Upper lobe of left lung (tissue), 6 donors: ENCODE data around the gene MCM3AP. TPM values are rescaled to one million over a fixed set of nuclear protein-coding genes. Genes with fewer than 3 reads are reported as not detected.
A peak's percentile ranks its signal among the peaks of the same experiment; 100 is the strongest.

Experiments used
- ATAC-seq, 2 donors: fragments of 200-7000 bp; cut with Tn5 transposase; one replicate each; pipeline ENCODE4 v1.9.1; 2022; ENCODE audit warnings: mild to moderate bottlenecking in 2 of 2, moderate library complexity in 2 of 2; ENCODE audit not compliant: low FRiP score in 2 of 2
- DNase-seq, 2 donors: peaks; one replicate each; pipeline ENCODE4 v3.0.0-alpha.2; 2019 to 2020
- H3K27ac ChIP-seq, 4 donors: fragments of 200-600 bp; sonication (generic); one replicate each; pipeline ENCODE4 v1.5.1; 2016 to 2019
- H3K27me3 ChIP-seq, 4 donors: fragments of 200-600 bp; sonication (generic); one replicate each; pipeline ENCODE4 v1.5.1; 2017 to 2019
- H3K36me3 ChIP-seq, 4 donors: fragments of 200-600 bp; sonication (generic); one replicate each; pipeline ENCODE4 v1.5.1; 2016 to 2019
- H3K4me1 ChIP-seq, 4 donors: fragments of 200-600 bp; sonication (generic); one replicate each; pipeline ENCODE4 v1.5.1; 2018 to 2019
- H3K4me3 ChIP-seq, 4 donors: fragments of 200-600 bp; sonication (generic); one replicate each; pipeline ENCODE4 v1.5.1; 2017 to 2019; ENCODE audit warnings: mild to moderate bottlenecking in 2 of 4, moderate library complexity in 1 of 4
- H3K9me3 ChIP-seq, 4 donors: fragments of 200-600 bp; sonication (generic); one replicate each; pipeline ENCODE4 v1.5.1; 2018 to 2019
- EP300 ChIP-seq, 4 donors: sonication (generic); formaldehyde crosslinking; IDR thresholded peaks; one replicate each; pipeline ENCODE4 v1.5.1; 2017; ENCODE audit warnings: antibody characterized with exemption in 4 of 4, control low read depth in 2 of 4
- POLR2A ChIP-seq, 4 donors: fragments of 450-650 bp; IDR thresholded peaks; one replicate each; pipeline ENCODE4 v1.5.1; 2016 to 2017; ENCODE audit warnings: antibody characterized with exemption in 4 of 4, mild to moderate bottlenecking in 2 of 4
- POLR2AphosphoS5 ChIP-seq, 2 donors: sonication (generic); formaldehyde crosslinking; IDR thresholded peaks; one replicate each; pipeline ENCODE4 v1.5.1; 2017; ENCODE audit warnings: antibody characterized with exemption in 2 of 2
- WGBS, 2 donors: methylation state at CpG; one replicate each; pipeline ENCODE4 v1.1.5; 2017 to 2018; 5-methylcytosine and 5-hydroxymethylcytosine counted together
- total RNA-seq, 6 donors: library from RNA; depleted of rRNA in 4 of 6; stranded (reverse); fragments of >200 nt in 4 of 6; gene quantifications; one replicate each; pipeline versions ENCODE4 v1.1.0 to v1.2.1, GENCODE V29; 2016 to 2021
- TF ChIP-seq, protein P1 (sequence below), 6 experiments: fragments of 450-650 bp in 4 of 6; fragments of 200-600 bp in 2 of 6; sonication (generic) in 2 of 6; IDR thresholded peaks; one replicate each; pipeline ENCODE4 v1.5.1; 2016 to 2019; ENCODE audit warnings: antibody characterized with exemption in 6 of 6
- donor health status: DM: no; HTN: no; CAD: no; lungs with moderate emphysema.
- donor health status: DM: no; HTN: yes; CAD: no; lungs with severe emphysema.

Gene MCM3AP
- 100 to 1,000 TPM in 2 of 6 donors, 10 to 100 TPM in 4; 93.3 to 226 (median 98.4) TPM for total RNA-seq

- Histone ChIP-seq H3K4me1 (peaks cover 49 to 56% (median 53%) of the 10 kb centered on the region in 4 donors), H3K36me3 (peaks cover 0 to 25% (median 8%) of the 10 kb centered on the region in 4 donors), H3K4me3 (peak within 1 kb of the TSS; percentile 74 to 99 (median 93)), H3K9me3 (no peaks in the 10 kb centered on the region), H3K27ac (peak within 1 kb of the TSS; percentile 93 to 96 (median 95)), H3K27me3 (no peaks in the 10 kb centered on the region)
- no peak for ATAC-seq
- TF ChIP-seq POLR2A (IDR thresholded peaks at IDR 0.05) (no peak), EP300 (IDR thresholded peaks at IDR 0.05) (no peak), POLR2AphosphoS5 (IDR thresholded peaks at IDR 0.05) (no peak)
- TF ChIP-seq, protein P1, sequence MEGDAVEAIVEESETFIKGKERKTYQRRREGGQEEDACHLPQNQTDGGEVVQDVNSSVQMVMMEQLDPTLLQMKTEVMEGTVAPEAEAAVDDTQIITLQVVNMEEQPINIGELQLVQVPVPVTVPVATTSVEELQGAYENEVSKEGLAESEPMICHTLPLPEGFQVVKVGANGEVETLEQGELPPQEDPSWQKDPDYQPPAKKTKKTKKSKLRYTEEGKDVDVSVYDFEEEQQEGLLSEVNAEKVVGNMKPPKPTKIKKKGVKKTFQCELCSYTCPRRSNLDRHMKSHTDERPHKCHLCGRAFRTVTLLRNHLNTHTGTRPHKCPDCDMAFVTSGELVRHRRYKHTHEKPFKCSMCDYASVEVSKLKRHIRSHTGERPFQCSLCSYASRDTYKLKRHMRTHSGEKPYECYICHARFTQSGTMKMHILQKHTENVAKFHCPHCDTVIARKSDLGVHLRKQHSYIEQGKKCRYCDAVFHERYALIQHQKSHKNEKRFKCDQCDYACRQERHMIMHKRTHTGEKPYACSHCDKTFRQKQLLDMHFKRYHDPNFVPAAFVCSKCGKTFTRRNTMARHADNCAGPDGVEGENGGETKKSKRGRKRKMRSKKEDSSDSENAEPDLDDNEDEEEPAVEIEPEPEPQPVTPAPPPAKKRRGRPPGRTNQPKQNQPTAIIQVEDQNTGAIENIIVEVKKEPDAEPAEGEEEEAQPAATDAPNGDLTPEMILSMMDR (IDR thresholded peaks at IDR 0.05) = no peak
- WGBS, 2 donors = 32 to 36% methylated on average over 6 of the region's 6 CpGs
- no peak for DNase-seq
Observed at GRCh38 chr21:46285206-46285661, at the start of gene MCM3AP. MCM3AP (minus strand) TSS chr21:46285611; CDS start chr21:46285286, 325 bp downstream.

DNA sequence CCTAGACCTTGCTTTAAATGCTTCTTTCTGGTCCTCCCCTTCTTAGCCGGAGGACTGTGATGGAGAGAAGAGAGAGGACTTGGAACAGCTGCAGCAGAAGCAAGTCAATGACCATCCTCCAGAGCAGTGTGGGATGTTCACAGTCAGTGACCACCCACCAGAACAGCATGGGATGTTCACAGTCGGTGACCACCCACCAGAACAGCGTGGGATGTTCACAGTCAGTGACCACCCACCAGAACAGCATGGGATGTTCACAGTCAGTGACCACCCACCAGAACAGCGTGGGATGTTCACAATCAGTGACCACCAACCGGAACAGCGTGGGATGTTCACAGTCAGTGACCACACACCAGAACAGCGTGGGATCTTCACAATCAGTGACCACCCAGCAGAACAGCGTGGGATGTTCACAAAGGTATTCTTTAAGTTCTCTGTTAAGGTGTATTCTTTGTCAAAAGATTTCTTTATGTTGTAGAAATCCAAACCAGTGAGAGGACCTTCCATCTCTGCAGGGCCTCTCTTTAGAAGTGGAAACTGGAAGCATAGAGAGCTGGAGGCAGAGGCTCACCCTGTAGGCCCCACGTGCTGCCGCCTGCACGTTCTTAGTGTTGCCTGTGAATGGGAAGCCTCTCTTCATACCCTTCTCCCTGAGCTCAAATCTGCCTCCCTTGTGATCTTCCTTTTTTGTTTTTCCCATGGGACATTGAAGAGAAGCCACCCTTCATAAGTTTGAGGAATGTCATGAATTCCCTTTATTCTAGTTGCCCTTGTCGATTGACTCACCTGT lies 49.1 kb upstream of the MCM3AP start:
- H3K27ac ChIP-seq = no peak overlapping the region
- TF ChIP-seq POLR2A (IDR thresholded peaks at IDR 0.05) (no peak), EP300 (IDR thresholded peaks at IDR 0.05) (no peak), POLR2AphosphoS5 (IDR thresholded peaks at IDR 0.05) (no peak)
- TF ChIP-seq, protein P1 (IDR thresholded peaks at IDR 0.05) = no peak
- WGBS, 2 donors = 93 to 98% methylated on average over 10 to 12 of the region's 12 CpGs
- no peak for DNase-seq
- H3K36me3 ChIP-seq = peaks cover 6 to 71% (median 36%) of the 10 kb centered on the region in 4 donors
- H3K9me3 ChIP-seq = no peaks in the 10 kb centered on the region
- H3K4me1 ChIP-seq = no peaks in the 10 kb centered on the region
- H3K27me3 ChIP-seq = no peaks in the 10 kb centered on the region
- ATAC-seq = no peak
- H3K4me3 ChIP-seq = no peak overlapping the region

DNA sequence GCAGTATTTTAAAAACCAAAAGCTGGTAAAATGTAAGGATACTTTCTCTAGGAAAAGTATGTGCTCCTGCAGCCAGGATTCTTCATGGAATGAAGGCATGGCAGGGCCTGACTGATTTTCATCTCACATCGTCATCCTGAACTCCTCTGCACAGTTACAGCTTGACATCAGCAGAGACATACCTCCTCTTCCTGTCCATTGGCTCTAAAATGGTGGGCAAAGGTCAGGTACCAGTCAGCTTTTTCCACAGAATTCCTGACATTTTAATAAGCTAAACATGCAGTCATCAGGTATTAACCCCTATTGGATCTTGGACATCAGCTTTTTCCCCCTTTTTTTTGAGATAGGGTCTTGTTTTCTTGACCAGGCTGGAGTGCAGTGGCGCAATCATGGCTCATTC lies 44.4 kb upstream of the MCM3AP start:
- no peak for ATAC-seq
- DNase-seq = no peak
- Histone ChIP-seq H3K27me3 (no peaks in the 10 kb centered on the region), H3K27ac (no peak overlapping the region), H3K4me1 (peaks cover 6 to 10% (median 9%) of the 10 kb centered on the region in 4 donors), H3K36me3 (peaks cover 0 to 45% (median 14%) of the 10 kb centered on the region in 4 donors), H3K4me3 (no peak overlapping the region), H3K9me3 (no peaks in the 10 kb centered on the region)
- 94 to 96% methylated on average over 2 of the region's 2 CpGs for whole genome bisulfite sequencing, 2 donors
- TF ChIP-seq POLR2A (IDR thresholded peaks at IDR 0.05) = no peak
- TF ChIP-seq, protein P1 (IDR thresholded peaks at IDR 0.05) = no peak
- no peak for TF ChIP-seq POLR2AphosphoS5 (IDR thresholded peaks at IDR 0.05)
- TF ChIP-seq EP300 (IDR thresholded peaks at IDR 0.05) = no peak

DNA sequence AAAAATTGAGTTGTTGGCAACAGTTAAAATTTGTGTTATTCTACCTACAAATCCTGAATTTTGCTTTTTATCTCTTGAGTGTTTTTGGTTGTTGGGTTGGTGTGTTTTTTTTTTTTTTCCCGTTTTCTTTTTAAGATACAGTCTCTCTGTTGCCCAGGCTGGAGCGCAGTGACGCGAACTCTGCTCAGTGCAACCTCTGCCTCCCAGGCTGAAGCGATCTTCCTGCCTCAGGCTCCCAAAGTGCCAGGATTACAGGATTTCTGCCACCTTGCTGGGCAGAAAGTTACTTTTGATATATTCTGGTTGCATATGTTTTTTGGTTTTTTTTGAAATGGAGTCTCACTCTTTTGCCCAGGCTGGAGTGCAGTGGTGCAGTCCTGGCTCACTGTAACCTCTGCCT lies 42.7 kb upstream of the MCM3AP start:
- H3K9me3 ChIP-seq = no peaks in the 10 kb centered on the region
- 77 to 87% methylated on average over 5 of the region's 5 CpGs for WGBS, 2 donors
- H3K27me3 ChIP-seq = no peaks in the 10 kb centered on the region
- no peak for ATAC-seq
- no peak overlapping the region for H3K27ac ChIP-seq
- peaks cover 7 to 14% (median 11%) of the 10 kb centered on the region in 4 donors for H3K4me1 ChIP-seq
- H3K36me3 ChIP-seq = peaks cover 0 to 38% (median 8%) of the 10 kb centered on the region in 4 donors
- no peak overlapping the region for H3K4me3 ChIP-seq
- no peak for DNase-seq
- TF ChIP-seq EP300 (IDR thresholded peaks at IDR 0.05) (no peak), POLR2A (IDR thresholded peaks at IDR 0.05) (no peak), POLR2AphosphoS5 (IDR thresholded peaks at IDR 0.05) (no peak)
- TF ChIP-seq, protein P1 (IDR thresholded peaks at IDR 0.05) = no peak
